Measurements from ENCODE around the gene ADAMTS17.

GRCh38 chr15:100109486-100110035 lies 232.2 kb downstream of the ADAMTS17 start:
- TF ChIP-seq, protein P1, sequence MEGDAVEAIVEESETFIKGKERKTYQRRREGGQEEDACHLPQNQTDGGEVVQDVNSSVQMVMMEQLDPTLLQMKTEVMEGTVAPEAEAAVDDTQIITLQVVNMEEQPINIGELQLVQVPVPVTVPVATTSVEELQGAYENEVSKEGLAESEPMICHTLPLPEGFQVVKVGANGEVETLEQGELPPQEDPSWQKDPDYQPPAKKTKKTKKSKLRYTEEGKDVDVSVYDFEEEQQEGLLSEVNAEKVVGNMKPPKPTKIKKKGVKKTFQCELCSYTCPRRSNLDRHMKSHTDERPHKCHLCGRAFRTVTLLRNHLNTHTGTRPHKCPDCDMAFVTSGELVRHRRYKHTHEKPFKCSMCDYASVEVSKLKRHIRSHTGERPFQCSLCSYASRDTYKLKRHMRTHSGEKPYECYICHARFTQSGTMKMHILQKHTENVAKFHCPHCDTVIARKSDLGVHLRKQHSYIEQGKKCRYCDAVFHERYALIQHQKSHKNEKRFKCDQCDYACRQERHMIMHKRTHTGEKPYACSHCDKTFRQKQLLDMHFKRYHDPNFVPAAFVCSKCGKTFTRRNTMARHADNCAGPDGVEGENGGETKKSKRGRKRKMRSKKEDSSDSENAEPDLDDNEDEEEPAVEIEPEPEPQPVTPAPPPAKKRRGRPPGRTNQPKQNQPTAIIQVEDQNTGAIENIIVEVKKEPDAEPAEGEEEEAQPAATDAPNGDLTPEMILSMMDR (IDR thresholded peaks at IDR 0.05; ENCODE audit: low read depth, low read length, missing input control), result no peak
- no peak for TF ChIP-seq REST (IDR thresholded peaks at IDR 0.05)
- no peak for TF ChIP-seq JUND (IDR thresholded peaks at IDR 0.05)
- TF ChIP-seq, protein P2, sequence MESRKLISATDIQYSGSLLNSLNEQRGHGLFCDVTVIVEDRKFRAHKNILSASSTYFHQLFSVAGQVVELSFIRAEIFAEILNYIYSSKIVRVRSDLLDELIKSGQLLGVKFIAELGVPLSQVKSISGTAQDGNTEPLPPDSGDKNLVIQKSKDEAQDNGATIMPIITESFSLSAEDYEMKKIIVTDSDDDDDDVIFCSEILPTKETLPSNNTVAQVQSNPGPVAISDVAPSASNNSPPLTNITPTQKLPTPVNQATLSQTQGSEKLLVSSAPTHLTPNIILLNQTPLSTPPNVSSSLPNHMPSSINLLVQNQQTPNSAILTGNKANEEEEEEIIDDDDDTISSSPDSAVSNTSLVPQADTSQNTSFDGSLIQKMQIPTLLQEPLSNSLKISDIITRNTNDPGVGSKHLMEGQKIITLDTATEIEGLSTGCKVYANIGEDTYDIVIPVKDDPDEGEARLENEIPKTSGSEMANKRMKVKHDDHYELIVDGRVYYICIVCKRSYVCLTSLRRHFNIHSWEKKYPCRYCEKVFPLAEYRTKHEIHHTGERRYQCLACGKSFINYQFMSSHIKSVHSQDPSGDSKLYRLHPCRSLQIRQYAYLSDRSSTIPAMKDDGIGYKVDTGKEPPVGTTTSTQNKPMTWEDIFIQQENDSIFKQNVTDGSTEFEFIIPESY (IDR thresholded peaks at IDR 0.05), result no peak
- no peak for TF ChIP-seq GABPA (IDR thresholded peaks at IDR 0.05 in 1 of 2, conservative IDR thresholded peaks at IDR 0.05 in 1 of 2)
- no peak for TF ChIP-seq YY1 (IDR thresholded peaks at IDR 0.05)
- TF ChIP-seq MAX (IDR thresholded peaks at IDR 0.05), result no peak
- no peak for TF ChIP-seq RAD21 (IDR thresholded peaks at IDR 0.05)
- no peak for TF ChIP-seq ATF3 (IDR thresholded peaks at IDR 0.05)
- no peak for TF ChIP-seq TAF1 (conservative IDR thresholded peaks at IDR 0.05)
- TF ChIP-seq EGR1 (IDR thresholded peaks at IDR 0.05; ENCODE audit: low read depth in 2 of 2), result no peak
- TF ChIP-seq SP1 (IDR thresholded peaks at IDR 0.05), result no peak
